ENCODE data around the gene SUB1. TPM values are rescaled to one million over a fixed set of nuclear protein-coding genes. Genes with fewer than 3 reads are reported as not detected.

SUB1 gene
- total and polyA plus RNA-seq, 5 experiments from 2014 or later = 194 to 592 (median 391) TPM

DNA sequence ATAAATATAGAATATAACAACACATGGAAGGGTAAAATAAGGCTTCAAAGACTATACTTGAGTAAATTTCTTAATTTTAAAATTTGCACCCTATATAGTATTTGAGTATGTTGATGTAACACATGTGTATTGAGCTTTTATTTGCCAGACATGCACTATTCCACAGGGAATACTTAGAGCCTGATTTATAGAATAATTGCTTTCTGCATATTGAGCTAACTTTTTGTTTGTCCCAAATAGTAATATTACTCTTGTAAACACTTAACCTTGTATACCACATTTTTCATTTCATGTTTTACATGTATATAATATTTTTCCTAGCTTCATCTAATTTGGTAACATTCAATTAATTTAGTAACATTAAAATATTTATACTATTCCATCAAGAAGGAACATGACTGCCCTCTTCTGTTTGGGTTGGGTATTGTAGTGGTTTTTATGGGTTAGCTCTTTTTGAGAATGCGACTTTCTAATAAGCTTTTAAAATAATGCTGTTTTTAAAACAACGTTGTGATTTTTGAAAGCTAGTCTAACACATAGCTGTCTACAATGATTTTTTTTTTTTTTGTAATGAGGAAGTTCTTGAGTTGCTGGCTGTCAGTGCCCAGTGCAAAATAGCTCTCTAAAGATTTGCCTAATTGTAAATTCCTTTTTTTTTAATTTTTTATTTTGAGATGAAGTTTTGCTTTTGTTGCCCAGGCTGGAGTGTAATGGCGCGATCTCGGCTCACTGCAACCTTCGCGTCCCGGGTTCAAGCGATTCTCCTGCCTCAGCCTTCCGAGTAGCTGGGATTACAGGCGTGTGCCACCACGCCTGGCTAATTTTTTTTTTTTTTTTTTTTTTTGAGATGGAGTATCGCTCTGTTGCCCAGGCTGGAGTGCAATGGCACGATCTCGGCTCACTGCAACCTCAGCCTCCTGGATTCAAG is 4.8 kb downstream of the SUB1 start:
- DNase-seq (peak in 7 of 10 donors; percentile 28 to 72 (median 66)), ATAC-seq (no peak)
- Mint-ChIP-seq H3K27ac (peak overlapping the region in 8 of 10 donors; percentile 24 to 76 (median 68)), H3K4me3 (peak overlapping the region in 9 of 10 donors; percentile 20 to 72 (median 55)), H3K36me3 (peaks cover 9 to 64% (median 25%) of the 10 kb centered on the region in 3 donors), H3K27me3 (peaks cover 0 to 2% (median 0%) of the 10 kb centered on the region in 5 donors), H3K9me3 (peaks cover 0 to 2% (median 0%) of the 10 kb centered on the region in 9 donors), H3K4me1 (peaks cover 21 to 72% (median 62%) of the 10 kb centered on the region in 4 donors)
- POLR2A ChIA-PET = interaction anchor here (0.7 to 1.2 kb wide), 5 partner anchors 22 to 278 kb away, joined by 3 to 4 read pairs (median 3); partner anchors contain the start of genes MTMR12 and ZFR

DNA sequence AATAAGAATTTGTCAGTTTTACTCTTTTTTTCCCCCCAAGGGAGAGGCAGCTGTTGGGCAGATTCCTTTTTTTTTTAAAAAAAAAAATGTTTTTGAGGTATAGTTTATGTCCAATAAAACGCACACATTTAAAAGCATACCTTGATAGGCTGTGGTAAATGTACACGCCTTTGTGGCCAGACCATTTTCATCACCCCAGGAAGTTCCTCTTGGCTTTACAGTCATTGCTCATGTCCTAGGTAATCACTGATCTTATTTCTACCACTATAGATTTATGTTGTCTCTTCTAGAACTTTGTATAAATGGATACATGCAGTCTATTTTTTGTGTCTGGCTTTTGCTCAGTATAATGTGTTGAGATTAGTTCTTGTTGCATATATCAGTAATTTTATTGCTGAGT is 9.8 kb downstream of the SUB1 start:
- H3K27ac Mint-ChIP-seq = peak overlapping the region in 5 of 10 donors; percentile 16 to 80 (median 66)
- no peaks in the 10 kb centered on the region for H3K27me3 Mint-ChIP-seq
- ATAC-seq (no peak), DNase-seq (no peak)
- H3K9me3 Mint-ChIP-seq = no peaks in the 10 kb centered on the region
- POLR2A ChIA-PET = no interaction called here
- peaks cover 9 to 93% (median 42%) of the 10 kb centered on the region in 3 donors for H3K36me3 Mint-ChIP-seq
- peaks cover 28 to 84% (median 71%) of the 10 kb centered on the region in 4 donors for H3K4me1 Mint-ChIP-seq
- peak overlapping the region in 4 of 10 donors; percentile 11 to 39 (median 30) for H3K4me3 Mint-ChIP-seq

DNA sequence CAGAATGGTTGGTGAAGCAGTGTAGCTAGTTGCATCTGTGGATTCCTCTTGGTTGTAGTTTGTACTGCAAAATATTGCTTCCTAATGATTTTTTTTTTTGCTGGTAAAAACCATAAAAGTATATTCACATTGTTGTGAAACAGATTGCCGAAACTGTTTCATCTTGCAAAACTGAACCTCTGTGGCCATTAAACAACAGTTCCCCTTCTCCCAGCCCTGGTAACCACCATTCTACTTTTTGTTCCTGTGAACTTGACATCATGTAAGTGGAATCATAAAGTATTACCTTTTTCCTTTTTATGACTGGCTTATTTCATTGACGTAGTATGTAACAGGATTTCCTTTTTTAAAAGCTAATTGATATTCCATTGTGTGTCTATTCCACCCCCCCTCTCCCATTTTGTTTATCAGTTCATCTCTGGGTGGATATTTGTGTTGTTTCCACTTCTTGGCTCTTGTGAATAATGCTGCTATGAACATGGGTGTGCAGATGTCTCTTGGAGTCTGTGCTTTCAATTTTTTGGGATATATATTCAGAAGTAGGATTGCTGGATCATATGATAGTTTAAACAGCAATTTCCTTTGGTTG is 11.8 kb downstream of the SUB1 start:
- no peak for ATAC-seq
- peak overlapping the region in 6 of 10 donors; percentile 5 to 68 (median 50) for H3K4me3 Mint-ChIP-seq
- peak overlapping the region in 9 of 10 donors; percentile 0 to 85 (median 63) for H3K27ac Mint-ChIP-seq
- H3K36me3 Mint-ChIP-seq = peaks cover 6 to 95% (median 41%) of the 10 kb centered on the region in 3 donors
- DNase-seq = no peak
- no peaks in the 10 kb centered on the region for H3K27me3 Mint-ChIP-seq
- POLR2A ChIA-PET = no interaction called here
- H3K4me1 Mint-ChIP-seq = peaks cover 28 to 80% (median 70%) of the 10 kb centered on the region in 4 donors
- H3K9me3 Mint-ChIP-seq = no peaks in the 10 kb centered on the region

DNA sequence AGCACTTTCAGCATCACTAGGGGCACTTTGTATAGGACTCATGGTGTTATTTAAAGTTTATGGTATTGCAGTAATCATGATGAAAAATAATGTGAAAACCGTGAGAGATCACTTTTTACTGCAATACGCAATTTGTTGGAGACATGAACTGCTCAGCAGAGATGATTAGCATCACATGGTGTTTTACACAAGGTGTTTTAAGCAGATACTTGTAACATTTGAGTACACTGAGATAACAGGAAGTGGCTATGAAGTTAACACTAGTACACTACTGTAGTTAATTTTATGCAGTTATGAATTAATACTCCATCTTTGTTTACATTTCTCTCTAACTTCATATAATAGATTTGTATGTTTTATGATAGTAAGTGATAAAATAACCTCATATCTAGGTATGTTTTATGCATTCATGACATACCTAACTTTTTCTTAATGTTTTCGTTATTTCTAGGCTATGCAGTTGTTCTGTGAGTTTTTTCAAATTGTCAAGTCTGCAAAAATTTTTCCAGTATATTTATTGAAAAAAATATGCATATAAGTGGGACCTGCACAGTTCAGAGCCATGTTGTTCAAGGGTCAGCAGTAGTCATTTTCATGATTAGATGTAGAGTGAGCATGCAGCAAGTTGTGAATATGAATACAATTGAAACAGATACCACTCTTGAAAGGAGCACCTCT is 13.0 kb downstream of the SUB1 start:
- Mint-ChIP-seq H3K27ac (peak overlapping the region in 9 of 10 donors; percentile 21 to 81 (median 52)), H3K27me3 (no peaks in the 10 kb centered on the region), H3K4me3 (peak overlapping the region in 7 of 10 donors; percentile 11 to 49 (median 43))

DNA sequence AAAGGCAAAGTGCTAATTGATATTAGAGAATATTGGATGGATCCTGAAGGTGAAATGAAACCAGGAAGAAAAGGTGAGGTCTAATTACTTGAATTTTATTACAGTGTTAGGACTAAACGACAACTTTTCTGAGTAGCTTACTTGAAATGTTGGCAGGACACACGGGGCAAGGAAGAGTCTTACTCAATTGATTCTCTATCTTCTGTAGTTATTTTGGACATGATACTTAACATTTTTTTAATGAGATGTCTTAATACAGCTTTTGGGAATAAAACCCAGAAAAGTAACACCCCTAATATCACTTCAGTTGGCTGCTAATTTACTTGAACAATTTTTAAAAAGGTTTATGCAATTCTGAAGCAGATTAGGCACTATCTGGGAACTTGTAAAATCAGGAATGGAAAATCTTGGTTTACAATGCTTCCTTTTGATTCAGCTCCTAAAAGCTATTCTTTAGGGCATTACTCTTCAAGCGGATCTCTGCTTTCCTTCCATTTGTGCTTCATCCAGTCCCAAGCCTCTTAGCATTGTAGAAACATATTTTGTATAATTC is 13.7 kb downstream of the SUB1 start:
- ATAC-seq (no peak), DNase-seq (no peak)
- peaks cover 0 to 95% (median 29%) of the 10 kb centered on the region in 3 donors for H3K36me3 Mint-ChIP-seq
- peaks cover 19 to 69% (median 55%) of the 10 kb centered on the region in 4 donors for H3K4me1 Mint-ChIP-seq
- H3K27me3 Mint-ChIP-seq = no peaks in the 10 kb centered on the region
- peak overlapping the region in 7 of 10 donors; percentile 21 to 60 (median 44) for H3K27ac Mint-ChIP-seq
- no peaks in the 10 kb centered on the region for H3K9me3 Mint-ChIP-seq
- POLR2A ChIA-PET = no interaction called here
- H3K4me3 Mint-ChIP-seq = no peak overlapping the region

More for the DNA sequence above, 13.0 kb downstream of the SUB1 start:
- Mint-ChIP-seq H3K36me3 (peaks cover 0 to 95% (median 31%) of the 10 kb centered on the region in 3 donors), H3K4me1 (peaks cover 19 to 73% (median 59%) of the 10 kb centered on the region in 4 donors), H3K9me3 (no peaks in the 10 kb centered on the region)
- peak in 1 of 10 donors; percentile 15 for DNase-seq
- peak in 1 of 2 donors; percentile 65 for ATAC-seq
- POLR2A ChIA-PET = no interaction called here

DNA sequence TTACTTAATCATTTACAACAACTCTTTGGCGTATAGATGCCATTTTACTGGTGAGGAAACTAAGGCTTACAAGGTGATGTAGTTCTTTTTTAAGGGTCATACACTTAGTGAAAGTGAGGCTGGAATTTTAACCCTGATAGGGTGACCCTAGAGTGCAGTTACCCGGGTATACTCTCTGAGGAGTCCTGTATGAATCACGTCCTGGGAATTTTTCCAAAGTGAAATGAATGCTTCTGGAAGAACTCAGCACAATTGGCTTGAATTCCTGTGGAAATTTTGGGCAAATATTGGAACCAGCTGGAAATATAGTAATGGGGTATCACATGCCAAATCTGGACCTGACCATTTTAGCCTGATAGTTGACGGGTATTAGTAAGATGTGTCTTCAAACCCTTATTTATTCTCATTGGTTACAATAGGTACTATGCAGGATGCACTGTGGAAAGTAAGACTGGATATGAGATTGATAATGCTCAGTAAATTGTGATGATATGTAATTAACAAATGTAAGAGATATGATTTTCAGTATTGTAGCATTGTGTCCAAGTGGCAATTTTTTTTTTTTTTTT is 14.8 kb downstream of the SUB1 start:
- H3K4me1 Mint-ChIP-seq = peaks cover 21 to 62% (median 52%) of the 10 kb centered on the region in 4 donors

DNA sequence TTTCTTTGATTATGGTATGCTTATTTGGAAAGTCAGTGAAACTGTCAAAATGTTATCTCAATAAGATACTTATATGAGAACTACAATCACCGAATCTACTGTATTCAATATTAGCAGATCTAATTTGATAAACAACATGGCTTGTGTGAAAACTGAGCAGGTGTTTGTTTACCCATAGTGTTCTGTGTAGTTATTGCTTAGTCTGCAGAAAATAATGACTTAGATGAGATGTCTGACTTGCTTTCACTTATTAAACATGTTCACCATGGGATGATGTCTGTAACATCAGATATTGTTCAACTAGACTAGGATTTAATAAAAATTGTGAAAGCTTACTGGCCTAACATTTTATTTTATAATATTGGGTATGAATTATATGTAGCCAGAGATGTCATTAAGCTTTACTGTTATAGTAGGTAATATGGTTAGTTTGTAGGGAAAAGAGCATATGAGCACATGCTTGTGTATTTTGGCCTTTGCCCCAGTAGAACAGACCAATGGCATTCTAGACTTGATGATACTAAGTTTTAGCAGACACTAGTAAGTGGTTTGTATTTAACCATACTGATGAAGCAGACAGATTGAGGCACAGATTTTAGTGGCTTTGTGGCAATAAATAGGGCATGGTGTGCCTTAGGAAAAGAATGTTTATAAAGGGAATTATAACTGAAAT is 16.4 kb downstream of the SUB1 start:
- H3K4me1 Mint-ChIP-seq = peaks cover 20 to 50% (median 37%) of the 10 kb centered on the region in 4 donors
- H3K27ac Mint-ChIP-seq = peak overlapping the region in 7 of 10 donors; percentile 13 to 79 (median 53)

More for the DNA sequence above, 14.8 kb downstream of the SUB1 start:
- POLR2A ChIA-PET = no interaction called here
- ATAC-seq (no peak), DNase-seq (no peak)
- no peak overlapping the region for H3K4me3 Mint-ChIP-seq
- H3K36me3 Mint-ChIP-seq = peaks cover 0 to 92% (median 28%) of the 10 kb centered on the region in 3 donors
- H3K27ac Mint-ChIP-seq = peak overlapping the region in 2 of 10 donors; percentile 29 to 30
- H3K27me3 Mint-ChIP-seq = no peaks in the 10 kb centered on the region
- H3K9me3 Mint-ChIP-seq = no peaks in the 10 kb centered on the region

DNA sequence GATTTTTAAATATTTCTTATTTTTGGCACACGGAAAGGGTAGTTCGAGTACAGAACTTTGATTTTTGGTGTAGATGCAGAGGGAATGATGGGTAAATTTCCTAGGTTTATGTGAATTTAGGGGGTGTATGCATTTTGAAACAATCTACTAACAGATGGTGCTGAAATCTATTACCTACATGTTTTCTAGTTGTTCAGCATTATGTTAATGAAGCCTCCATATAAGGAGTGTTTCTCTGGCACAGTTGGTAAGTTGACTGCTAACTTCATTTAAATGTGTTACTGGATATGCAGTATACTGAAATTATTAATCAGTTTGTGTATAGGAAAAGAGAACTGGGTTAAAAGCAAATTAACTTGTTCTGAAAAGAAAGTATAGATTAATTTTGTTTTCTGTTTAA is 17.5 kb downstream of the SUB1 start:
- peak overlapping the region in 7 of 10 donors; percentile 0 to 79 (median 49) for H3K27ac Mint-ChIP-seq
- no peaks in the 10 kb centered on the region for H3K27me3 Mint-ChIP-seq
- H3K4me1 Mint-ChIP-seq = peaks cover 13 to 41% (median 30%) of the 10 kb centered on the region in 4 donors
- DNase-seq (no peak), ATAC-seq (no peak)
- POLR2A ChIA-PET = no interaction called here
- peaks cover 0 to 89% (median 19%) of the 10 kb centered on the region in 3 donors for H3K36me3 Mint-ChIP-seq
- H3K4me3 Mint-ChIP-seq = no peak overlapping the region
- H3K9me3 Mint-ChIP-seq = no peaks in the 10 kb centered on the region

More for the DNA sequence above, 16.4 kb downstream of the SUB1 start:
- no peaks in the 10 kb centered on the region for H3K27me3 Mint-ChIP-seq
- H3K4me3 Mint-ChIP-seq = no peak overlapping the region
- POLR2A ChIA-PET = no interaction called here
- peaks cover 0 to 86% (median 23%) of the 10 kb centered on the region in 3 donors for H3K36me3 Mint-ChIP-seq
- no peaks in the 10 kb centered on the region for H3K9me3 Mint-ChIP-seq
- ATAC-seq (no peak), DNase-seq (no peak)

DNA sequence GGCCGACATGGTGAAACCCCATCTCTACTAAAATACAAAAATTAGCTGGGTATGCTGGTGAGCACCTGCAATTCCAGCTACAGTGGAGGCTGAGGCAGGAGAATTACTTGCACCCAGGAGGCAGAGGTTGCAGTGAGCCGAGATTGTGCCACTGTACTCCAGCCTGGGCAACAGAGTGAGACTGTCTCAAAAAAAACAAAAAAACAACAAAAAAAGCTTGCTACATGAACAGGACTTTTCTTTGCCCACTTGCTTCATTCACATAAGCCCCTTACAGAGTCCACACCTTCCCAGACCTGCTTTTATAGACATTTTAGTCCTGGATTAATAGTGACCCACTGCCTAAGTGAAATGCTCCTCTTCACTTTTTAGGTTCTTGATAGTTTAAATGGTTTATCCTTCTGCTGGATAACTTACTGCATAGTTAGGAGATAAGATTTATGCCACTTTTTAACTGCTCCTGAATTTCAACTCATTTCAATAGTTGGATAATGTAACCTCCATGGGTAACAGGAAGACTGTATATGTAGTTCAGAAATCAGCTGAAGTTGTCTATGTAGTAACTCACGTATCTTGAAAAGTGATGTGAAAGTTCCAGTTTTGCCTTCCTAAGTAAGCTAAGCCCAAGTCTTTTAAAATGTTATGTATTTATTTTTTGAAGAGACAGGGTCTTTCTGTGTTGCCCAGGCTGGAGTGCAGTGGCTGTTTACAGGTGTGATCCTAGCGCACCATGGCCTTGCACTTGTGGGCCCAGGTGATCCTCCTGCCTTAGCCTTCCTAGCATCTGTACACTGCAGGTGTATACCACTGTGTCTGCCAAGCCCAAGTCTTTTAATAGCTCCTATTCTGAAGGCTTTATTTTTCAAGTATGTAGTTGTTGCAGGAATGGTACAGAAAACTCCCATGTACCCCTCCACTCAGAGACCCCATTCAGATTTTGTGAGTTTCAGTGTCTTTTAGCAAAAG is 19.7 kb downstream of the SUB1 start:
- H3K4me1 Mint-ChIP-seq = peaks cover 7 to 21% (median 16%) of the 10 kb centered on the region in 4 donors
- H3K27me3 Mint-ChIP-seq = no peaks in the 10 kb centered on the region
- peaks cover 0 to 79% (median 12%) of the 10 kb centered on the region in 3 donors for H3K36me3 Mint-ChIP-seq
- peak; percentile 38 to 56 for ATAC-seq
- H3K9me3 Mint-ChIP-seq = no peaks in the 10 kb centered on the region
- peak overlapping the region in 9 of 10 donors; percentile 0 to 82 (median 61) for H3K27ac Mint-ChIP-seq
- H3K4me3 Mint-ChIP-seq = no peak overlapping the region
- POLR2A ChIA-PET = interaction anchor here (0.8 kb wide), 1 partner anchor 23 kb away, joined by 5 read pairs; no protein-coding TSS in a partner anchor
- no peak for DNase-seq

DNA sequence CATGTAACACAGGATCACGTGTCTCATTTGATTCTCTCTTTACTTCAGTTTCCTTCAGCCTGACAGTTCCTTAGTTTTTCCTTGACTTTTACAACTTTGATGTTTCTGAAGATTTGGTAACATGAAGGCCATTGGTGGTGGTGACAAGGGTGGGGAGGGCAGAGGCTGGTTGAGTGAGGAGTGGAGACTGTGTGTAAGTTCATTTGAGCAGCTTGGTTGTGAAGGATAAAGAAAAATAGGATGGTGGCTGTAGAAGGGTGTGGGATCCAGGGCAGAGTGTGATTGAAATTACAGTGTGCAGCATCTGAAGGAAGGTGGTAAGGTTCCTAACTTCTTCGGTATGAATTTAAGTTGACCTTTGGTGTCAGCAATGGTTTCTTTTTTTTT is 20.4 kb downstream of the SUB1 start:
- no peaks in the 10 kb centered on the region for H3K9me3 Mint-ChIP-seq
- peaks cover 7 to 21% (median 15%) of the 10 kb centered on the region in 4 donors for H3K4me1 Mint-ChIP-seq
- DNase-seq (no peak), ATAC-seq (peak in 1 of 2 donors; percentile 34)
- POLR2A ChIA-PET = no interaction called here
- peaks cover 0 to 73% (median 9%) of the 10 kb centered on the region in 3 donors for H3K36me3 Mint-ChIP-seq
- H3K4me3 Mint-ChIP-seq = peak overlapping the region in 1 of 10 donors; percentile 5
- H3K27me3 Mint-ChIP-seq = no peaks in the 10 kb centered on the region
- H3K27ac Mint-ChIP-seq = peak overlapping the region in 6 of 10 donors; percentile 55 to 82 (median 65)

Measured in naive thymus-derived CD8-positive, alpha-beta T cell (primary cell).